Spleen (tissue), 7 donors: ENCODE results near the gene RIMS3.

Source experiments
- POLR2AphosphoS5 ChIP-seq, 3 donors: sonication (generic); formaldehyde crosslinking; IDR thresholded peaks; one replicate each; pipeline ENCODE4 v1.5.1; 2017; ENCODE audit warnings: antibody characterized with exemption in 3 of 3
- TF ChIP-seq, protein P1 (sequence below), 11 experiments: fragments of 200-600 bp in 7 of 11; fragments of 450-650 bp in 4 of 11; sonication (generic) in 4 of 11; IDR thresholded peaks in 8 of 11; conservative IDR thresholded peaks in 3 of 11; 1 replicate in 7 of 11; 2 replicates in 4 of 11; pipeline versions ENCODE4 v1.4.0 to v1.8.0; 2016 to 2021; ENCODE audit warnings: antibody characterized with exemption in 11 of 11, inconsistent platforms in 4 of 11, mild to moderate bottlenecking in 1 of 11
- donor health status: DM: no; HTN: no; CAD: no; lungs with moderate emphysema.
- donor health status: DM: no; HTN: no; CAD: no.
- donor health status: DM: no; HTN: no; CAD: no.

DNA sequence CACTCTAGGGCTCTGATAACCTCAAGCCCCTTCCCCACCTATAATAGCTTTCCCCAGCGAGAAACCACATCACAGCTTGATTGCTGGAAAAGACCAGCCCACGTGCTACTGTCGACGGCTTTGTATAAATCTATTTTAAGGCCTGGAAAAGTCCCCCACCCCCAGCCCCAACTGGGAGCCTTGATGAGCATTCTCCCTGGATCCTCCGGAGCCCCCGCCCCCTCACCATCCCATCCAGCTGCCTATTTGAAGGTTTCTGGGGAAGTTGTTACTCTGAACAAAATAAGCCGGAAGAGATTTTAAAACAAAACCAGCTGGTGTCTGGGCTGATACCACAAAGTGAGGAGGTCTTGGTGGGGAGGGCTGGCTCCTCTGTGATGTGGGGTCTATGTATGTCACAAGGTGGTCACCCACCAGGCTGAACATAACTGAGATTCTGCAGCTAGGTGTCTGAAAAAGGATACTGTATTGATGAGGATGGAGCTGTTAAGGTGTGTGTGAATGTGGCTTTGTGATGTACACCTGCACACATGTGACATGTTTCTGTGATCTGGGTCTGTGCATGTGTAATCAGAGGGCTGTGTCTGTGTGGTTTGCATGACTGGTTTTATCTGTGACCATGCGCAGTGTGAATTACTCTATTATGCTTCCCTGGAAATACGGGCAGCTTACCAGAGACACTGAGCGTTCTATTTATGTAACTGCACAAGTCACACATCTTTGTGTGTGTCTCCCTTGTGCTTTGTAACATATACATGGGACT is 25.0 kb downstream of the RIMS3 start:
- TF ChIP-seq POLR2AphosphoS5 (IDR thresholded peaks at IDR 0.05), result no peak
- TF ChIP-seq, protein P1, sequence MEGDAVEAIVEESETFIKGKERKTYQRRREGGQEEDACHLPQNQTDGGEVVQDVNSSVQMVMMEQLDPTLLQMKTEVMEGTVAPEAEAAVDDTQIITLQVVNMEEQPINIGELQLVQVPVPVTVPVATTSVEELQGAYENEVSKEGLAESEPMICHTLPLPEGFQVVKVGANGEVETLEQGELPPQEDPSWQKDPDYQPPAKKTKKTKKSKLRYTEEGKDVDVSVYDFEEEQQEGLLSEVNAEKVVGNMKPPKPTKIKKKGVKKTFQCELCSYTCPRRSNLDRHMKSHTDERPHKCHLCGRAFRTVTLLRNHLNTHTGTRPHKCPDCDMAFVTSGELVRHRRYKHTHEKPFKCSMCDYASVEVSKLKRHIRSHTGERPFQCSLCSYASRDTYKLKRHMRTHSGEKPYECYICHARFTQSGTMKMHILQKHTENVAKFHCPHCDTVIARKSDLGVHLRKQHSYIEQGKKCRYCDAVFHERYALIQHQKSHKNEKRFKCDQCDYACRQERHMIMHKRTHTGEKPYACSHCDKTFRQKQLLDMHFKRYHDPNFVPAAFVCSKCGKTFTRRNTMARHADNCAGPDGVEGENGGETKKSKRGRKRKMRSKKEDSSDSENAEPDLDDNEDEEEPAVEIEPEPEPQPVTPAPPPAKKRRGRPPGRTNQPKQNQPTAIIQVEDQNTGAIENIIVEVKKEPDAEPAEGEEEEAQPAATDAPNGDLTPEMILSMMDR (IDR thresholded peaks at IDR 0.05 in 8 of 11, conservative IDR thresholded peaks at IDR 0.05 in 3 of 11), result no peak
